Neural cell (in vitro differentiated cells): ENCODE results near the gene PRKG1. TPM values are rescaled to one million over a fixed set of nuclear protein-coding genes. Genes with fewer than 3 reads are reported as not detected.

Source experiments
- H2AFZ ChIP-seq: fragments of 200-600, 300-800 bp; sonication (generic), shearing (Covaris generic); 2 replicates; pipeline ENCODE4 v1.6.0; 2014; ENCODE audit warnings: low read depth, mild to moderate bottlenecking, antibody characterized with exemption, low read length, moderate library complexity
- H3F3A ChIP-seq: fragments of 200-600 bp; shearing (Covaris generic); 2 replicates; pipeline ENCODE4 v1.6.1; 2016; ENCODE audit warnings: mild to moderate bottlenecking, moderate library complexity, mixed read lengths, antibody characterized with exemption, low read length; ENCODE audit not compliant: insufficient read depth, poor library complexity, severe bottlenecking
- H3K27ac ChIP-seq: fragments of 200-600, 300-800 bp; sonication (generic), shearing (Covaris generic); 2 replicates; pipeline ENCODE4 v1.5.1; 2014; ENCODE audit warnings: mild to moderate bottlenecking, low read length, moderate library complexity
- H3K27me3 ChIP-seq: fragments of 300-800, 200-600 bp; sonication (generic), shearing (Covaris generic); 2 replicates; pipeline ENCODE4 v1.6.0; 2014; ENCODE audit warnings: mild to moderate bottlenecking, low read depth, low read length, moderate library complexity; ENCODE audit not compliant: insufficient read depth
- H3K36me3 ChIP-seq: fragments of 300-800, 200-600 bp; sonication (generic), shearing (Covaris generic); 2 replicates; pipeline ENCODE4 v1.5.1; 2014; ENCODE audit warnings: mild to moderate bottlenecking, antibody characterized with exemption, low read length, moderate library complexity; ENCODE audit not compliant: insufficient read depth
- H3K4me2 ChIP-seq: fragments of 300-800, 200-600 bp; sonication (generic), shearing (Covaris generic); 2 replicates; pipeline ENCODE4 v1.6.0; 2014; ENCODE audit warnings: mild to moderate bottlenecking, low read length
- H3K4me3 ChIP-seq: fragments of 300-800, 200-600 bp; sonication (generic), shearing (Covaris generic); 2 replicates; pipeline ENCODE4 v1.5.1; 2014; ENCODE audit warnings: mild to moderate bottlenecking, low read length, moderate library complexity
- H3K79me2 ChIP-seq: fragments of 200-600 bp; shearing (Covaris generic); replicated peaks from 2 replicates; pipeline ENCODE4 v1.6.0; 2014; ENCODE audit warnings: mild to moderate bottlenecking, low read length, moderate library complexity; ENCODE audit not compliant: insufficient read depth
- H3K9ac ChIP-seq: fragments of 300-800, 200-600 bp; sonication (generic), shearing (Covaris generic); 2 replicates; pipeline ENCODE4 v1.6.1; 2016; ENCODE audit warnings: mild to moderate bottlenecking, low read length, mixed read lengths
- H3K9me2 ChIP-seq: fragments of 200-600 bp; shearing (Covaris generic); 2 replicates; pipeline ENCODE4 v1.6.1; 2016; ENCODE audit warnings: mild to moderate bottlenecking, low read length, mixed read lengths; ENCODE audit not compliant: insufficient read depth
- H3K9me3 ChIP-seq: fragments of 200-600, 300-800 bp; sonication (generic), shearing (Covaris generic); 2 replicates; pipeline ENCODE4 v1.6.1; 2016; ENCODE audit warnings: mild to moderate bottlenecking, mixed run types, low read length, moderate library complexity, mixed read lengths
- H4K20me1 ChIP-seq: fragments of 200-600 bp; shearing (Covaris generic); 2 replicates; pipeline ENCODE4 v1.6.1; 2016; ENCODE audit warnings: mild to moderate bottlenecking, mixed run types; ENCODE audit not compliant: insufficient read depth
- EP300 ChIP-seq: fragments of 450-650 bp; conservative IDR thresholded peaks from 2 replicates; pipeline ENCODE4 v1.6.1; 2014; ENCODE audit warnings: antibody characterized with exemption, mild to moderate bottlenecking, moderate library complexity; ENCODE audit not compliant: poor library complexity, severe bottlenecking
- EZH2 ChIP-seq: fragments of 200-600, 300-800 bp; shearing (Covaris generic), sonication (generic); IDR thresholded peaks from 2 replicates; pipeline ENCODE4 v1.6.1; 2014; ENCODE audit warnings: antibody characterized with exemption, low read length, borderline replicate concordance, mild to moderate bottlenecking; ENCODE audit not compliant: insufficient read depth, poor library complexity, severe bottlenecking
- MXI1 ChIP-seq: fragments of 450-650 bp; conservative IDR thresholded peaks from 2 replicates; pipeline ENCODE4 v1.6.1; 2014; ENCODE audit warnings: antibody characterized with exemption, mild to moderate bottlenecking; ENCODE audit not compliant: poor library complexity, severe bottlenecking
- POLR2AphosphoS5 ChIP-seq: IDR thresholded peaks from 2 replicates; pipeline ENCODE4 v1.6.1; 2012
- RAD21 ChIP-seq: fragments of 450-650 bp; conservative IDR thresholded peaks from 2 replicates; pipeline ENCODE4 v1.6.1; 2014; ENCODE audit warnings: antibody characterized with exemption, mild to moderate bottlenecking, moderate library complexity
- SMC3 ChIP-seq: fragments of 450-650 bp; conservative IDR thresholded peaks from 2 replicates; pipeline ENCODE4 v1.6.1; 2014; ENCODE audit warnings: antibody characterized with exemption, mild to moderate bottlenecking, moderate library complexity; ENCODE audit not compliant: poor library complexity
- TAF1 ChIP-seq: IDR thresholded peaks from 2 replicates; pipeline ENCODE4 v1.6.1; 2012; ENCODE audit warnings: low read depth
- polyA plus RNA-seq: library from polyadenylated mRNA; depleted of rRNA; stranded (reverse); fragments of >200 nt; gene quantifications from 2 replicates; pipeline ENCODE4 v1.2.3, GENCODE V29; 2014
- TF ChIP-seq, protein P1 (sequence below): IDR thresholded peaks from 2 replicates; pipeline ENCODE4 v1.6.1; 2012; ENCODE audit warnings: borderline replicate concordance
- TF ChIP-seq, protein P2 (sequence below): fragments of 450-650 bp; IDR thresholded peaks from 2 replicates; pipeline ENCODE4 v1.5.1; 2014; ENCODE audit warnings: antibody characterized with exemption, mild to moderate bottlenecking, moderate library complexity; ENCODE audit not compliant: poor library complexity, severe bottlenecking

Gene PRKG1
- polyA plus RNA-seq, 1 donor from 2014 or later, result 2.2 TPM

DNA sequence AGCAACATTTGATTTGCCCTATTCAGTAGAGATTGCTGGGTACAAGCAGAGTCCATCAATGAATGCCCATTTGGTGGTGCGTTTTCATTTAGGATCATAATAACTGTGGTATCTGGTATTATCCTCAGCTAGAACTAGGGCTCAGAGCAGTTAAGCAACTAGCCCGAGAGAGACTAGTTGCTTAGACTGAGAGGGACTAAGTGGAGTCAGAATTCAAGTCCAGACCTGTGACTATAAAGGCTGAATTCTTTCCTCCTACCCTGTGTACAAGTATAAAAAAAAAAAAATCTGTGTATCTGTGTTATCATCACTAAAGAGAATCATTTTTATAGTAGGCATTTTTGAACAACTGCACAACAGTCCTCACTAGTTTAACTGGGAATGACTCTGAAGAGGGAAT lies 1194.5 kb downstream of the PRKG1 start:
- H3K4me3 ChIP-seq, result no peak overlapping the region
- no peaks in the 10 kb centered on the region for H3K9me3 ChIP-seq
- no peaks in the 10 kb centered on the region for H3K36me3 ChIP-seq

DNA sequence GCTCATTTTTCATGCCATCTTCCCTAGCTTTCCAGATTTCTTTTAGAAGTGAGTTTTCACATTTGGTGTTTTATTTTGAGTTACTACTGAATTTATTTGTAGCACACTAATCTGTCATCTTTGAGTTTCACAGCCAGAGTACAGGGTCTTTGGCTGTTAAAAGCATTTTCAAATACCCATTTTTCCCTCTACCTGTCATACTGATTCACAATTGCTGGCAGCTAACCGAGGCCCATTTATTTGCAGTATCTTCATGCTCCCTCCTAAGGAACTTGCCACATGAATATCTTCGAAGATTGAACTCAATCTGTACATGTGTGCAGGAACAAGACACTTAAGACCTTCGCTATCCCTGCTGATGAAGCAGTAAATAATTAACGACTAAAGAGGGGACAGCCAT lies 1194.9 kb downstream of the PRKG1 start:
- Histone ChIP-seq H3F3A (no peaks in the 10 kb centered on the region), H3K9me3 (no peaks in the 10 kb centered on the region), H3K9ac (no peak overlapping the region), H3K9me2 (no peaks in the 10 kb centered on the region), H2AFZ (no peak overlapping the region), H3K4me3 (no peak overlapping the region), H3K79me2 (no peaks in the 10 kb centered on the region), H3K27ac (no peak overlapping the region), H4K20me1 (no peaks in the 10 kb centered on the region), H3K27me3 (no peaks in the 10 kb centered on the region), H3K36me3 (no peaks in the 10 kb centered on the region), H3K4me2 (no peak overlapping the region)
- TF ChIP-seq POLR2AphosphoS5 (no peak), EP300 (peak; percentile 17)

More for the DNA sequence above, 1194.5 kb downstream of the PRKG1 start:
- Histone ChIP-seq H3K9ac (no peak overlapping the region), H3K79me2 (no peaks in the 10 kb centered on the region), H2AFZ (no peak overlapping the region), H4K20me1 (no peaks in the 10 kb centered on the region), H3F3A (no peaks in the 10 kb centered on the region), H3K9me2 (no peaks in the 10 kb centered on the region), H3K27me3 (no peaks in the 10 kb centered on the region), H3K27ac (no peak overlapping the region), H3K4me2 (no peak overlapping the region)
- TF ChIP-seq TAF1, result no peak
- TF ChIP-seq, protein P1, sequence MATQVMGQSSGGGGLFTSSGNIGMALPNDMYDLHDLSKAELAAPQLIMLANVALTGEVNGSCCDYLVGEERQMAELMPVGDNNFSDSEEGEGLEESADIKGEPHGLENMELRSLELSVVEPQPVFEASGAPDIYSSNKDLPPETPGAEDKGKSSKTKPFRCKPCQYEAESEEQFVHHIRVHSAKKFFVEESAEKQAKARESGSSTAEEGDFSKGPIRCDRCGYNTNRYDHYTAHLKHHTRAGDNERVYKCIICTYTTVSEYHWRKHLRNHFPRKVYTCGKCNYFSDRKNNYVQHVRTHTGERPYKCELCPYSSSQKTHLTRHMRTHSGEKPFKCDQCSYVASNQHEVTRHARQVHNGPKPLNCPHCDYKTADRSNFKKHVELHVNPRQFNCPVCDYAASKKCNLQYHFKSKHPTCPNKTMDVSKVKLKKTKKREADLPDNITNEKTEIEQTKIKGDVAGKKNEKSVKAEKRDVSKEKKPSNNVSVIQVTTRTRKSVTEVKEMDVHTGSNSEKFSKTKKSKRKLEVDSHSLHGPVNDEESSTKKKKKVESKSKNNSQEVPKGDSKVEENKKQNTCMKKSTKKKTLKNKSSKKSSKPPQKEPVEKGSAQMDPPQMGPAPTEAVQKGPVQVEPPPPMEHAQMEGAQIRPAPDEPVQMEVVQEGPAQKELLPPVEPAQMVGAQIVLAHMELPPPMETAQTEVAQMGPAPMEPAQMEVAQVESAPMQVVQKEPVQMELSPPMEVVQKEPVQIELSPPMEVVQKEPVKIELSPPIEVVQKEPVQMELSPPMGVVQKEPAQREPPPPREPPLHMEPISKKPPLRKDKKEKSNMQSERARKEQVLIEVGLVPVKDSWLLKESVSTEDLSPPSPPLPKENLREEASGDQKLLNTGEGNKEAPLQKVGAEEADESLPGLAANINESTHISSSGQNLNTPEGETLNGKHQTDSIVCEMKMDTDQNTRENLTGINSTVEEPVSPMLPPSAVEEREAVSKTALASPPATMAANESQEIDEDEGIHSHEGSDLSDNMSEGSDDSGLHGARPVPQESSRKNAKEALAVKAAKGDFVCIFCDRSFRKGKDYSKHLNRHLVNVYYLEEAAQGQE, result no peak
- TF ChIP-seq EP300, result no peak
- no peak for TF ChIP-seq EZH2
- TF ChIP-seq POLR2AphosphoS5, result no peak
- TF ChIP-seq MXI1, result no peak
- TF ChIP-seq, protein P2, sequence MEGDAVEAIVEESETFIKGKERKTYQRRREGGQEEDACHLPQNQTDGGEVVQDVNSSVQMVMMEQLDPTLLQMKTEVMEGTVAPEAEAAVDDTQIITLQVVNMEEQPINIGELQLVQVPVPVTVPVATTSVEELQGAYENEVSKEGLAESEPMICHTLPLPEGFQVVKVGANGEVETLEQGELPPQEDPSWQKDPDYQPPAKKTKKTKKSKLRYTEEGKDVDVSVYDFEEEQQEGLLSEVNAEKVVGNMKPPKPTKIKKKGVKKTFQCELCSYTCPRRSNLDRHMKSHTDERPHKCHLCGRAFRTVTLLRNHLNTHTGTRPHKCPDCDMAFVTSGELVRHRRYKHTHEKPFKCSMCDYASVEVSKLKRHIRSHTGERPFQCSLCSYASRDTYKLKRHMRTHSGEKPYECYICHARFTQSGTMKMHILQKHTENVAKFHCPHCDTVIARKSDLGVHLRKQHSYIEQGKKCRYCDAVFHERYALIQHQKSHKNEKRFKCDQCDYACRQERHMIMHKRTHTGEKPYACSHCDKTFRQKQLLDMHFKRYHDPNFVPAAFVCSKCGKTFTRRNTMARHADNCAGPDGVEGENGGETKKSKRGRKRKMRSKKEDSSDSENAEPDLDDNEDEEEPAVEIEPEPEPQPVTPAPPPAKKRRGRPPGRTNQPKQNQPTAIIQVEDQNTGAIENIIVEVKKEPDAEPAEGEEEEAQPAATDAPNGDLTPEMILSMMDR, result no peak
- TF ChIP-seq SMC3, result no peak
- no peak for TF ChIP-seq RAD21

DNA sequence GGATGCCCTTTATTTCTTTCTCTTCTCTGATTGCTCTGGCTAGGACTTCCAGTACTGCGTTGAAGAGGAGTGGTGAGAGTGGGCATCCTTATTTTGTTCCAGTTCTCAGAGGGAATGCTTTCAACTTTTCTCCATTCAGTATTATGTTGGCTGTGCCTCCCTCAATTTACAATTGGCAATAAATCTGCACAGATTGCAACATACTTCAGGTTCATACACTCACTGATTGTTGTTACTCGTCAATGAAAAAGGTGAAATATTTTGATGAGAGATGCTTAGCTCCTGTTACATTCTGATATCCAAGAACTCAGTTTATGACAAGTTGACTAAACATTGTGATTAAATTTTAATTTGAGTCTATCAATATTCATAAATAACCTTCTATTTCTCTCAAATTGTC lies 1201.9 kb downstream of the PRKG1 start:
- H3K9ac ChIP-seq, result no peak overlapping the region
- no peak overlapping the region for H3K4me3 ChIP-seq
- H3F3A ChIP-seq, result no peaks in the 10 kb centered on the region
- H4K20me1 ChIP-seq, result no peaks in the 10 kb centered on the region
- no peaks in the 10 kb centered on the region for H3K36me3 ChIP-seq
- H3K4me2 ChIP-seq, result no peak overlapping the region
- TF ChIP-seq TAF1 (no peak), POLR2AphosphoS5 (no peak)
- H3K79me2 ChIP-seq, result no peaks in the 10 kb centered on the region
- no peaks in the 10 kb centered on the region for H3K9me2 ChIP-seq
- no peaks in the 10 kb centered on the region for H3K27me3 ChIP-seq
- H2AFZ ChIP-seq, result no peak overlapping the region
- H3K9me3 ChIP-seq, result peaks cover 4% of the 10 kb centered on the region
- peak overlapping the region; percentile 25 for H3K27ac ChIP-seq
